Transverse colon (tissue), 3 donors: Measurements from ENCODE around the gene ROR1.

ENCODE experiments used
- POLR2A ChIP-seq: fragments of 450-650 bp; IDR thresholded peaks from one replicate; pipeline ENCODE4 v1.6.1; 2016; ENCODE audit warnings: antibody characterized with exemption, mild to moderate bottlenecking, moderate library complexity
- POLR2AphosphoS5 ChIP-seq, 3 donors: sonication (generic); formaldehyde crosslinking; IDR thresholded peaks; one replicate each; pipeline ENCODE4 v1.6.1; 2016; ENCODE audit warnings: antibody characterized with exemption in 3 of 3

GRCh38 chr1:63782982-63783381 is 9.2 kb downstream of the ROR1 start:
- TF ChIP-seq POLR2AphosphoS5 (IDR thresholded peaks at IDR 0.05) (no peak), POLR2A (no peak)
